Tibial nerve (tissue), 4 donors: ENCODE measurements around the gene ALDH3A1. TPM values are rescaled to one million over a fixed set of nuclear protein-coding genes. Genes with fewer than 3 reads are reported as not detected.
A peak's percentile ranks its signal among the peaks of the same experiment; 100 is the strongest.

Experiments
- DNase-seq, 2 donors: peaks; one replicate each; pipeline ENCODE4 v3.0.0-alpha.2; 2019; ENCODE audit warnings: low spot score in 2 of 2
- H3K27ac ChIP-seq, 4 donors: fragments of 200-600 bp; sonication (generic) in 3 of 4; one replicate each; pipeline ENCODE4 v1.5.1; 2017 to 2019; ENCODE audit warnings: mild to moderate bottlenecking in 1 of 4
- H3K27me3 ChIP-seq, 2 donors: fragments of 200-600 bp; sonication (generic) in 1 of 2; one replicate each; pipeline versions ENCODE4 v1.5.1 to v1.6.0; 2017 to 2019
- H3K36me3 ChIP-seq, 3 donors: fragments of 200-600 bp; sonication (generic); one replicate each; pipeline ENCODE4 v1.5.1; 2018 to 2019
- H3K4me1 ChIP-seq, 4 donors: fragments of 200-600 bp; sonication (generic) in 3 of 4; one replicate each; pipeline ENCODE4 v1.5.1; 2017 to 2019
- H3K4me3 ChIP-seq, 4 donors: fragments of 200-600 bp; sonication (generic) in 3 of 4; one replicate each; pipeline ENCODE4 v1.5.1; 2017 to 2019; ENCODE audit warnings: mild to moderate bottlenecking in 1 of 4, moderate library complexity in 1 of 4
- H3K9me3 ChIP-seq, 4 donors: fragments of 200-600 bp; sonication (generic) in 3 of 4; one replicate each; pipeline ENCODE4 v1.5.1; 2017 to 2019
- EP300 ChIP-seq, 2 donors: sonication (generic); formaldehyde crosslinking; IDR thresholded peaks; one replicate each; pipeline ENCODE4 v1.6.1; 2017; ENCODE audit warnings: antibody characterized with exemption in 2 of 2, mild to moderate bottlenecking in 1 of 2
- POLR2A ChIP-seq, 2 donors: fragments of 450-650 bp; IDR thresholded peaks; one replicate each; pipeline ENCODE4 v1.6.1; 2017; ENCODE audit warnings: antibody characterized with exemption in 2 of 2, mild to moderate bottlenecking in 2 of 2, moderate library complexity in 2 of 2
- WGBS, 2 donors: methylation state at CpG; one replicate each; pipeline ENCODE4 v1.1.5; 2018; 5-methylcytosine and 5-hydroxymethylcytosine counted together
- total RNA-seq, 4 donors: library from RNA; depleted of rRNA; stranded (reverse); fragments of >200 nt; gene quantifications; one replicate each; pipeline ENCODE4 v1.1.0, GENCODE V29; 2016
- TF ChIP-seq, protein P1 (sequence below), 5 experiments: fragments of 200-600 bp in 3 of 5; fragments of 450-650 bp in 2 of 5; sonication (generic) in 3 of 5; IDR thresholded peaks; one replicate each; pipeline ENCODE4 v1.5.1; 2016 to 2019; ENCODE audit warnings: antibody characterized with exemption in 5 of 5, mild to moderate bottlenecking in 3 of 5, moderate library complexity in 2 of 5

The ALDH3A1 gene
- total RNA-seq, 4 donors from 2014 or later = 0.21 to 2.1 (median 1.7) TPM; not detected in 1

- Histone ChIP-seq H3K9me3 (no peaks in the 10 kb centered on the region), H3K27ac (peak overlapping the region in 2 of 4 donors; percentile 67 to 79), H3K36me3 (peaks cover 0 to 50% (median 0%) of the 10 kb centered on the region in 3 donors), H3K4me3 (no peak overlapping the region), H3K27me3 (no peaks in the 10 kb centered on the region), H3K4me1 (peaks cover 0 to 37% (median 6%) of the 10 kb centered on the region in 4 donors)
- 53 to 54% methylated on average over 7 of the region's 7 CpGs for WGBS, 2 donors
- DNase-seq = no peak
- TF ChIP-seq, protein P1, sequence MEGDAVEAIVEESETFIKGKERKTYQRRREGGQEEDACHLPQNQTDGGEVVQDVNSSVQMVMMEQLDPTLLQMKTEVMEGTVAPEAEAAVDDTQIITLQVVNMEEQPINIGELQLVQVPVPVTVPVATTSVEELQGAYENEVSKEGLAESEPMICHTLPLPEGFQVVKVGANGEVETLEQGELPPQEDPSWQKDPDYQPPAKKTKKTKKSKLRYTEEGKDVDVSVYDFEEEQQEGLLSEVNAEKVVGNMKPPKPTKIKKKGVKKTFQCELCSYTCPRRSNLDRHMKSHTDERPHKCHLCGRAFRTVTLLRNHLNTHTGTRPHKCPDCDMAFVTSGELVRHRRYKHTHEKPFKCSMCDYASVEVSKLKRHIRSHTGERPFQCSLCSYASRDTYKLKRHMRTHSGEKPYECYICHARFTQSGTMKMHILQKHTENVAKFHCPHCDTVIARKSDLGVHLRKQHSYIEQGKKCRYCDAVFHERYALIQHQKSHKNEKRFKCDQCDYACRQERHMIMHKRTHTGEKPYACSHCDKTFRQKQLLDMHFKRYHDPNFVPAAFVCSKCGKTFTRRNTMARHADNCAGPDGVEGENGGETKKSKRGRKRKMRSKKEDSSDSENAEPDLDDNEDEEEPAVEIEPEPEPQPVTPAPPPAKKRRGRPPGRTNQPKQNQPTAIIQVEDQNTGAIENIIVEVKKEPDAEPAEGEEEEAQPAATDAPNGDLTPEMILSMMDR (IDR thresholded peaks at IDR 0.05) = no peak
- TF ChIP-seq POLR2A (IDR thresholded peaks at IDR 0.05) (no peak), EP300 (IDR thresholded peaks at IDR 0.05) (no peak)
Observed at GRCh38 chr17:19771971-19772630, 24.0 kb upstream of the ALDH3A1 start.

DNA sequence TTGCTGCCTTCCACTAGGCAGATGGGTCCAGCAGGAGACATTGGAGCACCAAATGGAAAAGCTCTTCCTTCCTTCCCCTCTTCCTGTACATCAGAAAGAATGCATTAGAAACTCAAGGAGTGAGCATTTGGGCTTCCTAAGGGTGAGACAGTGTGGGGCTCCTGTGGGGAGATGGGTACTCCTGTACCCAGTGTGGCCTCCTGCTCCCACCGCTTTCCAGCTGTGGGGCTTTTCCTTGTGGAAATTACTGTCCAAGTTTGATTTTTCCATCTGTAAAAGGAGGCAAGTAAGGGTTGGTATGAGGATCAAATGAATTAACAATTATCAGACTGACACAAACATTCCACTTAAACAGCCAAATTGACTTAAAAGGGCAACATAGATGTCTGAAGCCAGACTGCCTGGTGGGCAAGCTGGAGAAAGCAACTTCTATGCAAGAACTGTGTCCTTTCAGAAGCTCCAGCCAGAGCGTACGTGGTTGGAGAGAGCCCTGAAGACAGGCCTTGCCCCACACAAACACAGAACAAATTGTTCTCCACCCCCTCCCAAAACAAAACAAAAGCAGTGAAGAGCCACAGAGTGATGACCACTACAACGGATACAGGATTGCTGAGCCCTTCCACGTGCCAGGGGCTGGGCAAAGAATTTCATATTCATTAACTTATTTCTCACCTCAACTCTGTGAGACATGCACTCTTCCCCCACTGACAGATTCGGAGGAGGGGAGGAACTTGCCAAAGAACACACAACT is 23.1 kb upstream of the ALDH3A1 start:
- DNase-seq = no peak
- TF ChIP-seq EP300 (IDR thresholded peaks at IDR 0.05) (peak in 1 of 2 donors; percentile 49), POLR2A (IDR thresholded peaks at IDR 0.05) (no peak)
- Histone ChIP-seq H3K4me3 (no peak overlapping the region), H3K27ac (peak overlapping the region in 2 of 4 donors; percentile 67 to 79), H3K9me3 (no peaks in the 10 kb centered on the region), H3K4me1 (peaks cover 0 to 45% (median 9%) of the 10 kb centered on the region in 4 donors), H3K36me3 (peaks cover 0 to 41% (median 0%) of the 10 kb centered on the region in 3 donors), H3K27me3 (no peaks in the 10 kb centered on the region)
- 38 to 40% methylated on average over 6 of the region's 6 CpGs for WGBS, 2 donors

- 76 to 78% methylated on average over 7 of the region's 7 CpGs for WGBS, 2 donors
- no peak for TF ChIP-seq POLR2A (IDR thresholded peaks at IDR 0.05)
- TF ChIP-seq, protein P1 (IDR thresholded peaks at IDR 0.05) = no peak
- no peak for TF ChIP-seq EP300 (IDR thresholded peaks at IDR 0.05)
- no peaks in the 10 kb centered on the region for H3K27me3 ChIP-seq
- peaks cover 0 to 31% (median 0%) of the 10 kb centered on the region in 3 donors for H3K36me3 ChIP-seq
- no peaks in the 10 kb centered on the region for H3K9me3 ChIP-seq
- no peak overlapping the region for H3K4me3 ChIP-seq
- no peak for DNase-seq
- peak overlapping the region in 3 of 4 donors; percentile 26 to 79 (median 67) for H3K27ac ChIP-seq
- H3K4me1 ChIP-seq = peaks cover 0 to 46% (median 9%) of the 10 kb centered on the region in 4 donors
Observed at GRCh38 chr17:19769946-19770652, 22.0 kb upstream of the ALDH3A1 start.

DNA sequence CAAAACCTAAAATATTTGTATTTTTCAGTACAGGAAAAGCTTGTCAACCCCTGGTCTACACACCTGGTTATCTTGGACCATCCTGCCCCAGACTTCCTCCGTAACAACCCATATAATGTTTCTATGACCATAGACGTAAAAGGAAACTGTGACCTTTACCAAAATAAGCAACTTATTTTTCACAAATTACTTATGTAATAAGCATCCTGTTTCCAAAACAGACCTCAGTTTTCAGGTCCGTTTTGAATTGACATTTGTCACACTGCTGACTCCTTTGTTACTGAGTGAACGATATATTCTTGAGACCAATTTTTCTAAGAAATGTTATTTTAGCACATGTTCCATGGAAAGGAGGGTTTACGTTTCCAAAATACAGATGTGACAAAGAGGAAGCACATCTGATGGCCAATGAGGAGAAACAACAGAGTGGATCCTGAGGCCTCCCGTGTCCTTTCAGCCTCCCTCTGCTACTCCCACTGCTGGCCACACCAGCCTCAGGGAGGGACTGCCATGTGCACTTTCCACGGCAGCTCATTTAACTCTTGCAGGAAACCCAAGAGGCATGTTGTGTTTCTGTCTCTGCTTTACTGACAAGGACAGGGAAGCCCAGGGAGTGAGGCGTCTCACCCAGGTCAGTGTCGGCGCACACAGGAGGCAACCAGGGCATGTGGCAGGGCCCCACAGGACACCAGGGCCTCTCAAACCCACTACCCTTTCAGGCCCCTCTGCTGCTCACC is 20.1 kb upstream of the ALDH3A1 start:
- peaks cover 0 to 13% (median 0%) of the 10 kb centered on the region in 3 donors for H3K36me3 ChIP-seq
- WGBS, 2 donors = 46 to 47% methylated on average over 10 of the region's 10 CpGs
- DNase-seq = no peak
- H3K9me3 ChIP-seq = no peaks in the 10 kb centered on the region
- H3K4me1 ChIP-seq = peaks cover 0 to 46% (median 9%) of the 10 kb centered on the region in 4 donors
- H3K27me3 ChIP-seq = no peaks in the 10 kb centered on the region
- no peak overlapping the region for H3K4me3 ChIP-seq
- TF ChIP-seq POLR2A (IDR thresholded peaks at IDR 0.05) = no peak
- no peak for TF ChIP-seq EP300 (IDR thresholded peaks at IDR 0.05)
- TF ChIP-seq, protein P1 (IDR thresholded peaks at IDR 0.05) = no peak
- peak overlapping the region in 2 of 4 donors; percentile 45 to 67 for H3K27ac ChIP-seq
